Upper lobe of left lung (tissue), 6 donors: ENCODE data around the gene STAT3. TPM values are rescaled to one million over a fixed set of nuclear protein-coding genes. Genes with fewer than 3 reads are reported as not detected.

Experiments used
- ATAC-seq, 2 donors: fragments of 200-7000 bp; cut with Tn5 transposase; one replicate each; pipeline ENCODE4 v1.9.1; 2022; ENCODE audit warnings: mild to moderate bottlenecking in 2 of 2, moderate library complexity in 2 of 2; ENCODE audit not compliant: low FRiP score in 2 of 2
- DNase-seq, 2 donors: peaks; one replicate each; pipeline ENCODE4 v3.0.0-alpha.2; 2019 to 2020
- H3K27ac ChIP-seq, 4 donors: fragments of 200-600 bp; sonication (generic); one replicate each; pipeline ENCODE4 v1.5.1; 2016 to 2019
- H3K27me3 ChIP-seq, 4 donors: fragments of 200-600 bp; sonication (generic); one replicate each; pipeline ENCODE4 v1.5.1; 2017 to 2019
- H3K36me3 ChIP-seq, 4 donors: fragments of 200-600 bp; sonication (generic); one replicate each; pipeline ENCODE4 v1.5.1; 2016 to 2019
- H3K4me1 ChIP-seq, 4 donors: fragments of 200-600 bp; sonication (generic); one replicate each; pipeline ENCODE4 v1.5.1; 2018 to 2019
- H3K4me3 ChIP-seq, 4 donors: fragments of 200-600 bp; sonication (generic); one replicate each; pipeline ENCODE4 v1.5.1; 2017 to 2019; ENCODE audit warnings: mild to moderate bottlenecking in 2 of 4, moderate library complexity in 1 of 4
- H3K9me3 ChIP-seq, 4 donors: fragments of 200-600 bp; sonication (generic); one replicate each; pipeline ENCODE4 v1.5.1; 2018 to 2019
- CTCF ChIP-seq, 6 experiments: fragments of 450-650 bp in 4 of 6; fragments of 200-600 bp in 2 of 6; sonication (generic) in 2 of 6; IDR thresholded peaks; one replicate each; pipeline ENCODE4 v1.5.1; 2016 to 2019; ENCODE audit warnings: antibody characterized with exemption in 6 of 6
- EP300 ChIP-seq, 4 donors: sonication (generic); formaldehyde crosslinking; IDR thresholded peaks; one replicate each; pipeline ENCODE4 v1.5.1; 2017; ENCODE audit warnings: antibody characterized with exemption in 4 of 4, control low read depth in 2 of 4
- POLR2A ChIP-seq, 4 donors: fragments of 450-650 bp; IDR thresholded peaks; one replicate each; pipeline ENCODE4 v1.5.1; 2016 to 2017; ENCODE audit warnings: antibody characterized with exemption in 4 of 4, mild to moderate bottlenecking in 2 of 4
- POLR2AphosphoS5 ChIP-seq, 2 donors: sonication (generic); formaldehyde crosslinking; IDR thresholded peaks; one replicate each; pipeline ENCODE4 v1.5.1; 2017; ENCODE audit warnings: antibody characterized with exemption in 2 of 2
- WGBS, 2 donors: methylation state at CpG; one replicate each; pipeline ENCODE4 v1.1.5; 2017 to 2018; 5-methylcytosine and 5-hydroxymethylcytosine counted together
- total RNA-seq, 6 donors: library from RNA; depleted of rRNA in 4 of 6; stranded (reverse); fragments of >200 nt in 4 of 6; gene quantifications; one replicate each; pipeline versions ENCODE4 v1.1.0 to v1.2.1, GENCODE V29; 2016 to 2021
- donor health status: DM: no; HTN: no; CAD: no; lungs with moderate emphysema.
- donor health status: DM: no; HTN: yes; CAD: no; lungs with severe emphysema.

STAT3 gene
- total RNA-seq, 6 donors from 2014 or later = 228 to 335 (median 264) TPM

DNA sequence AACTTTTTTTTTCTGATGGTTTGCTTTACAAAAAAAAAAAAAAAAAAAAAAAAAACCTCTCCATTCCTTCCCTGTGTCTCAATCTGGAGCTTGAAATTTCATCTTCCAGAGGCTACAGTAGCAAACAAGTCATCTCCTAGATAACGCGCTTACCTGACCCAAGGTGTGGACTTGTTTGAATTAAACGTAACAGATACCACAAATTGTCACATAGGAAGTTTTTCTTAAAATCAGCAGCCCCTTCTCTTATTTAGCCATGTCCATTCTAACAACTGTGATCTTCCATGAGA lies 114.0 kb downstream of the STAT3 start:
- no peaks in the 10 kb centered on the region for H3K9me3 ChIP-seq
- no peaks in the 10 kb centered on the region for H3K27me3 ChIP-seq
- H3K36me3 ChIP-seq = no peaks in the 10 kb centered on the region
- DNase-seq (no peak), ATAC-seq (no peak)
- H3K4me3 ChIP-seq = no peak overlapping the region
- H3K27ac ChIP-seq = peak overlapping the region in 1 of 4 donors; percentile 94
- H3K4me1 ChIP-seq = peaks cover 19 to 60% (median 45%) of the 10 kb centered on the region in 4 donors
- 76 to 77% methylated on average over 3 of the region's 3 CpGs for WGBS, 2 donors
- TF ChIP-seq CTCF (IDR thresholded peaks at IDR 0.05) (no peak), POLR2AphosphoS5 (IDR thresholded peaks at IDR 0.05) (no peak), POLR2A (IDR thresholded peaks at IDR 0.05) (no peak), EP300 (IDR thresholded peaks at IDR 0.05) (no peak)

GRCh38 chr17:42273474-42274252 lies 114.6 kb downstream of the STAT3 start:
- 54 to 58% methylated on average over 7 of the region's 7 CpGs for WGBS, 2 donors
- peak overlapping the region in 1 of 4 donors; percentile 94 for H3K27ac ChIP-seq
- TF ChIP-seq EP300 (IDR thresholded peaks at IDR 0.05) = no peak
- H3K9me3 ChIP-seq = no peaks in the 10 kb centered on the region
- DNase-seq (no peak), ATAC-seq (no peak)
- no peak overlapping the region for H3K4me3 ChIP-seq
- no peaks in the 10 kb centered on the region for H3K36me3 ChIP-seq
- H3K4me1 ChIP-seq = peaks cover 19 to 64% (median 47%) of the 10 kb centered on the region in 4 donors
- no peaks in the 10 kb centered on the region for H3K27me3 ChIP-seq

DNA sequence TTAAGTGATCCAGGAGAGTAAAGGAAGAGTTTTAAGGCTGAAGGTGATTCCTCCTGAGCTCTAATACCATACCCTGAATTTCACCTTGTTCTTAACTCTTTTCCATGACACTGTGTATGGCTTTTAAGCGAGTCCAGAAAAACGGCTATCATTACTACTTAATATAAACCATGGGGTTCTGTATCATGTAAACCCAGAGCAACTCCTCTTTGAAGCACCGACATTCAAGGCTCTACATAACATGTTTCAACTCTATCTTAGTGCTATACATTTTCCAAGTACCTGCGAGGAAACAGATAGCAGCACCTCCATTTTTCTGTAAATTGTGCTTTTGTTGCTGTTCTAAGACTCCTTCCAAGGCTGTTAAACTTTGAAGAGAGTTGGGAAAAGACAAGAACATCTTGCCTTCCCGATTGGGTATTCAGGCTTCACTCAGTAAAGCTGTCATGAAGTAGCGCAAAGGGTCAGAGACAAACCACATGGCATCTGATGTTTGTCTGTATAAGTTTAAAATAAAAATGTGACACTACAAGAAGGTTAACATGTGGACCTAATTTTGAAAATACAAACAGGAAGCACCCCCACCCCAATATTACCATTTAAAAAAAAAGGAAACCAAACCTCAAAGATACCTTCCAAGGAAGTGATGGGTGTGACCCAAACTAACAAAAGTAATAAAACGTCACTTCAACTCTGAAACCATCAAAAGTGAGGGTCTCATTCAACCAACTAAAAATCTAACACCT lies 115.9 kb downstream of the STAT3 start:
- H3K27me3 ChIP-seq = no peaks in the 10 kb centered on the region
- DNase-seq (no peak), ATAC-seq (no peak)
- peaks cover 19 to 69% (median 46%) of the 10 kb centered on the region in 4 donors for H3K4me1 ChIP-seq
- no peaks in the 10 kb centered on the region for H3K36me3 ChIP-seq
- TF ChIP-seq CTCF (IDR thresholded peaks at IDR 0.05) (no peak), EP300 (IDR thresholded peaks at IDR 0.05) (no peak), POLR2A (IDR thresholded peaks at IDR 0.05) (no peak), POLR2AphosphoS5 (IDR thresholded peaks at IDR 0.05) (no peak)
- 61% methylated on average over 7 of the region's 7 CpGs for WGBS, 2 donors
- H3K4me3 ChIP-seq = no peak overlapping the region
- no peaks in the 10 kb centered on the region for H3K9me3 ChIP-seq
- H3K27ac ChIP-seq = peak overlapping the region in 2 of 4 donors; percentile 28 to 94

GRCh38 chr17:42271779-42272035 lies 116.5 kb downstream of the STAT3 start:
- H3K27ac ChIP-seq = peak overlapping the region in 1 of 4 donors; percentile 21
- no peaks in the 10 kb centered on the region for H3K27me3 ChIP-seq
- no peak overlapping the region for H3K4me3 ChIP-seq
- no peaks in the 10 kb centered on the region for H3K36me3 ChIP-seq
- H3K9me3 ChIP-seq = no peaks in the 10 kb centered on the region
- ATAC-seq (no peak), DNase-seq (no peak)
- TF ChIP-seq CTCF (IDR thresholded peaks at IDR 0.05) = no peak
- no peak for TF ChIP-seq EP300 (IDR thresholded peaks at IDR 0.05)
- no peak for TF ChIP-seq POLR2AphosphoS5 (IDR thresholded peaks at IDR 0.05)
- no peak for TF ChIP-seq POLR2A (IDR thresholded peaks at IDR 0.05)
- H3K4me1 ChIP-seq = peaks cover 13 to 69% (median 44%) of the 10 kb centered on the region in 4 donors

DNA sequence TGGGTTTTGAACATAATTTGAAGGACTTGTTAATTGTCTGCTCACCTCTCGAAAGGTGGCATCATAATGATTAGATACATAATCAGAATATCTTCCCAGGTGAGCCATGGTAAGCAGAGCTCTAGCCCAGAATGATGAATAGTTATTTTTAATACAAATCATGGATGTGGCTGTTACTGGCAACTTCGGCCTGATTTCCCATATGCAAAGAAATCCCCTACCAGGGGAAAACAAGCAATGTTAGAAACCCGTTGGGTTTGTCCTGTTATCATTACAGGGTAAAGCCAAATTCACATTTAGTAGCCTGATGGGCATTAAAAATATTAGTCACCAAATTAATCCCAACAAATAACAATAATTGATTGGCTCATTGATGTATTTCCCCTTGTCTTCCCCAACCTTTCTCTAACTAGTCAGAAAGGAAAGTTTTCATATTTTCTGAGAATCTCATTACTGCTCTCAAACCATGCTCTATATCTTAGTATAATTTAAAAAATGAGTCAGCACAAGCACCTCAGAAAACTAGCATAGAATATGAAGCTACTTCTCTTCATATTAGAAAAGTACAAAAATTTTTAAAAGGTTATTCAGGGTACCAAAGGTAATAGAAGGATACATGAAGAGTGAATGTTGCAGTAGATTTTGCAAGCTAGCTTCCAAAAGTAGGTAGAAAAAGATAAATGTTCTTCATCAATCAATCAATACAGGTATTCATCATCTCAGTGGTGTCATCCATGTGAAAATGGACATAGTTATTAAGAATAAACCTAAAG lies 117.0 kb downstream of the STAT3 start:
- 83 to 86% methylated on average over 3 of the region's 3 CpGs for WGBS, 2 donors
- H3K36me3 ChIP-seq = no peaks in the 10 kb centered on the region
- ATAC-seq (no peak), DNase-seq (no peak)
- no peaks in the 10 kb centered on the region for H3K27me3 ChIP-seq
- no peak overlapping the region for H3K4me3 ChIP-seq
- H3K27ac ChIP-seq = no peak overlapping the region
- no peaks in the 10 kb centered on the region for H3K9me3 ChIP-seq
- TF ChIP-seq EP300 (IDR thresholded peaks at IDR 0.05) (no peak), POLR2AphosphoS5 (IDR thresholded peaks at IDR 0.05) (no peak), POLR2A (IDR thresholded peaks at IDR 0.05) (no peak), CTCF (IDR thresholded peaks at IDR 0.05) (no peak)
- peaks cover 13 to 71% (median 46%) of the 10 kb centered on the region in 4 donors for H3K4me1 ChIP-seq
